HG02840 (cell line): Measurements from ENCODE around the gene GPR108.

Source experiments
- ATAC-seq: cut with Tn5 transposase; IDR thresholded peaks from one replicate; pipeline ENCODE4 v1.9.1; 2021; ENCODE audit warnings: mild to moderate bottlenecking, moderate library complexity, moderate number of reproducible peaks; ENCODE audit not compliant: unreplicated experiment, low FRiP score

GPR108 gene

GRCh38 chr19:6723108-6723618, 14.2 kb downstream of the GPR108 start:
- ATAC-seq = no peak

GRCh38 chr19:6721773-6722172, 15.6 kb downstream of the GPR108 start:
- no peak for ATAC-seq

GRCh38 chr19:6721138-6721474, 16.3 kb downstream of the GPR108 start:
- ATAC-seq = no peak

- ATAC-seq = no peak
These were observed 16.8 kb downstream of the GPR108 start, which contains the start of gene C3 for GRCh38 chr19:6720369-6721137. Gene C3 (minus strand): TSS chr19:6720650. CDS start chr19:6720589, 61 bp downstream.

GRCh38 chr19:6719992-6720368, 17.4 kb downstream of the GPR108 start:
- no peak for ATAC-seq

- ATAC-seq = no peak
These were observed 17.9 kb downstream of the GPR108 start for GRCh38 chr19:6719540-6719861.

- no peak for ATAC-seq
These were observed 18.4 kb downstream of the GPR108 start for GRCh38 chr19:6718741-6719539.

GRCh38 chr19:6718111-6718740, 19.2 kb downstream of the GPR108 start:
- ATAC-seq = no peak

GRCh38 chr19:6717441-6717971, 19.9 kb downstream of the GPR108 start:
- no peak for ATAC-seq

GRCh38 chr19:6717036-6717435, 20.3 kb downstream of the GPR108 start:
- ATAC-seq = no peak

GRCh38 chr19:6716610-6716970, 20.8 kb downstream of the GPR108 start:
- no peak for ATAC-seq

- no peak for ATAC-seq
These were observed 22.4 kb downstream of the GPR108 start for GRCh38 chr19:6714749-6715555.

- no peak for ATAC-seq
These were observed 23.3 kb downstream of the GPR108 start for GRCh38 chr19:6713773-6714692.

GRCh38 chr19:6712692-6713670, 24.4 kb downstream of the GPR108 start:
- no peak for ATAC-seq

GRCh38 chr19:6712231-6712630, 25.1 kb downstream of the GPR108 start:
- no peak for ATAC-seq

GRCh38 chr19:6711605-6712004, 25.8 kb downstream of the GPR108 start:
- ATAC-seq = no peak

- ATAC-seq = no peak
These were observed 26.4 kb downstream of the GPR108 start for GRCh38 chr19:6711078-6711361.
